Motor neuron (in vitro differentiated cells): ENCODE data around the gene TUBG2. TPM values are rescaled to one million over a fixed set of nuclear protein-coding genes. Genes with fewer than 3 reads are reported as not detected.
"Not testable (repeated sequence)": the region's sequence is repeated elsewhere in the genome, so short reads cannot be mapped to it uniquely, and the experiment has no call there.

Experiments
- ATAC-seq, 8 experiments: fragments of 200-7000 bp; cut with Tn5 transposase; replicated peaks in 6 of 8; 2 replicates each; pipeline ENCODE4 v1.8.0; 2021; ENCODE audit warnings: mild to moderate bottlenecking in 8 of 8, moderate library complexity in 8 of 8
- H3K27ac ChIP-seq, 2 donors: fragments of 250-450 bp; sonication (Bioruptor Pico); 2 replicates each; pipeline ENCODE4 v1.9.0; 2021; ENCODE audit warnings: antibody characterized with exemption in 2 of 2, mild to moderate bottlenecking in 2 of 2, moderate library complexity in 1 of 2
- H3K4me1 ChIP-seq, 2 donors: fragments of 250-450 bp; sonication (Bioruptor Pico); replicated peaks in 1 of 2; 2 replicates each; pipeline ENCODE4 v1.6.1; 2021; ENCODE audit warnings: antibody characterized with exemption in 2 of 2, mild to moderate bottlenecking in 2 of 2, moderate library complexity in 1 of 2
- H3K4me3 ChIP-seq, 5 donors: fragments of 250-450 bp; sonication (Bioruptor Pico); 2 replicates each; pipeline ENCODE4 v1.9.0; 2021; ENCODE audit warnings: antibody characterized with exemption in 5 of 5, mild to moderate bottlenecking in 5 of 5, moderate library complexity in 4 of 5
- WGBS, 10 experiments: fragments of 450-650 bp; shearing (Covaris generic); methylation state at CpG; one replicate each; pipeline ENCODE4 v1.0.0; 2022; 5-methylcytosine and 5-hydroxymethylcytosine counted together
- in situ Hi-C, 9 experiments: fragments of 400-800 bp; cut with MboI; loops; one replicate each; pipeline ENCODE4 v1.15.0; 2021; ENCODE audit warnings: low sequenced_read_pairs in 9 of 9, low pct_unique_long_range_greater_than_20kb in 2 of 9; ENCODE audit not compliant: unreplicated experiment in 9 of 9
- total RNA-seq, 8 experiments: library from RNA; unstranded; fragments of 300-600 nt; gene quantifications; 2 replicates each; pipeline versions ENCODE4 v1.2.3 to v1.2.4, GENCODE V29; 2022

Gene TUBG2
- total RNA-seq = 10 to 100 TPM in 7 of 8 experiments, 1 to 10 TPM in 1; 7.1 to 26.7 (median 16.0) TPM

DNA sequence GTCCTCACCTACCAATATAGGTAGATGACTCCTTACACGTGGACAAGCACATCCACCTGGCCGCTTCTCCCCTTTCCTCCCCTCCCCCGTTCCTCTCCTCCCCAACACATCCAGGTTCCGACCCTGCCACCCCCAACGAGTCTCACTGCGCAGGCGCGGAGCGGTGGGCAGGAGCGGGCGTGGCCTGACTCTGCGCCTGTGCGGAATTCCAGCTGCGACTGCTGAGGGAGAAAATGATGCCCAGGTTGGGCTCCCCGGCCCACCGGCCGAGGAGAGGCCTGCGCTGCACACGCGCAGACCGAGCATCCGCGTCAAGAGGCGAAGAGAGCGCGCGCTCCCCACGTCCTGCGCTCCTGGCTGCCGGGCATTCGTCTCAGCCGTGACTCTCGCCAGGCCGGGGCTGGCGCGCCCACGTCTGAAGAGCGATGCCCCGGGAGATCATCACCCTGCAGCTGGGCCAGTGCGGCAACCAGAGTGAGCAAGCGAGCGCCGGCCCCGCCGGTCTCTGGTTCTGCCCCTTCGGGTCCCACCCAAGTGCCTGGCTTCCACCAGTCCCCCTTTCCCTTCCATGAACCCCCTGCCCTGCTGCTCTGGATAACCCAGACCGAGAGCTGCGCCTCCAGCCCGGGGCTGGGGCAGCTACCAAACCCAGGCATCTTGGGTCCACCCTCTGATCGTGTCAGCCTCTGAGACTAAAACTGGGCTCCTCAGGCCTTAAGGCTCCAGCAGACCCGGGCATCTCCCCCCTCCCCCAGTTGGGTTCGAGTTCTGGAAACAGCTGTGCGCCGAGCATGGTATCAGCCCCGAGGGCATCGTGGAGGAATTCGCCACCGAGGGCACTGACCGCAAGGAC is at the start of gene TUBG2:
TSS of gene TUBG2 (plus strand) at position 206 of the 853 bp plus-strand sequence. CDS start at position 426, 220 bp downstream.
- WGBS, 10 experiments = 0% methylated on average over 4 of the region's 59 CpGs; no CpG with 5 or more reads in 9 of the 10 experiments
- in situ Hi-C loops = no loop called here
- peak within 1 kb of the TSS; percentile 33 to 50 (median 48) for H3K4me3 ChIP-seq
- H3K4me1 ChIP-seq = peaks cover 7 to 10% of the 10 kb centered on the region in 2 donors
- ATAC-seq = peak; percentile 83 to 98 (median 96)
- peak within 1 kb of the TSS; percentile 16 to 48 for H3K27ac ChIP-seq

DNA sequence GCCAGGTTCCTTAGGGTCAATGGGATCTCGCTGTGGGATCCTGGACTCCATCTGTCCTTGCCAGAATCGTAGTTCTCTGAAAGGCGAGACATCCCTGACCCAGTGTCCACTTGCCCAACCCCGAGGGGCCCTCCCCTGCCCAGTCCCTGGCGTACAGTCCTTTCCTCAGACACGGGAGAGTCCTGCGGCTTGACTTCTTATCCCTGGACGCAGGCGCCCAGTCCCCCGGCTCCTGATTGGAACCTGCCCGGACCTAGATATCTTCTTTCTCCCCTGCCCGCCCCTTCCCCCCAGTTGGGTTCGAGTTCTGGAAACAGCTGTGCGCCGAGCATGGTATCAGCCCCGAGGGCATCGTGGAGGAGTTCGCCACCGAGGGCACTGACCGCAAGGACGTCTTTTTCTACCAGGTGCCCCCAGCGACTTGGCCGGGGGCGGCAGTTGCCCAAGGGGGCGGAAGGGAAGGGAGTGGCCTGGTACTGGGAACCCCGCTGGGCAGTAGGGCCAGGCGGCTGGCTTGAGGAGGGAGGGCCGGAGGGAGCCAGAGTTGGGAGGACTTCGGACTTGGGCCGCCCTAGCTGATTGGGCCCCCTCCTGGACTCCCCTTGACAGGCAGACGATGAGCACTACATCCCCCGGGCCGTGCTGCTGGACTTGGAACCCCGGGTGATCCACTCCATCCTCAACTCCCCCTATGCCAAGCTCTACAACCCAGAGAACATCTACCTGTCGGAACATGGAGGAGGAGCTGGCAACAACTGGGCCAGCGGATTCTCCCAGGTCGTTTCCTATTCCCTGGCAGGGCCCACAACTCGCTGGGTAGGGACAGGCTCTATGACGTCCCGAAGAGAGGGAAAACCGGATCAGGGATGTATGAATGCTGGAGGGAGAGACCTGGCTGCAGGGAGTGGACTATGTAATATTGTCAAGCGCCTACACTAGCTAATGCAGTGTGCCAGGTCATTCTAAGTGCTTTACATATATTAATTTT is 49.0 kb upstream of the TUBG2 start:
- H3K27ac ChIP-seq = peak overlapping the region; percentile 29 to 51

DNA sequence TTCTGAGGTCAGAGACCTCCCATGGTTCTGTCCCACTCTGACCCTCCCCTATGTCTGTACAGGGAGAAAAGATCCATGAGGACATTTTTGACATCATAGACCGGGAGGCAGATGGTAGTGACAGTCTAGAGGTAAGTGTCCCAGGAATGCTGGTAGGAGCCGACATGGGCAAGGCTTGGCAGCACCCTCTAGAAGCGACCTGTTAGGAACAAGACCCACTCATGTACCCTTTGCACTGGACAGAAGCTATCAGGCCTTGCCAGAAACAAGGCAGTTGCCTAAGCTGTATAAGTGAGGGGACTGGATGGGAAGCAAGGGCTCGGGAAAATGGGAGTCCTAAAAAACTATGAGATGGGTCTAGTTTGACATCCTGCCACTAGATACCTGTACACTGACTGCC is 47.1 kb upstream of the TUBG2 start:
- Histone ChIP-seq H3K4me3 (no peak overlapping the region), H3K4me1 (peaks cover 3 to 12% of the 10 kb centered on the region in 2 donors), H3K27ac (no peak overlapping the region)
- no peak for ATAC-seq
- in situ Hi-C loops = no loop called here
- 60 to 100% (median 98%) methylated on average over 1 to 4 of the region's 4 CpGs; no CpG with 5 or more reads in 2 of the 10 experiments for WGBS, 10 experiments

More for the DNA sequence above, 49.0 kb upstream of the TUBG2 start:
- 0 to 60% (median 40%) methylated on average over 1 to 4 of the region's 42 CpGs; no CpG with 5 or more reads in 7 of the 10 experiments for WGBS, 10 experiments
- Histone ChIP-seq H3K4me1 (peaks cover 3 to 12% of the 10 kb centered on the region in 2 donors), H3K4me3 (peak overlapping the region; percentile 48 to 90 (median 51))
- peak; percentile 34 to 47 (median 41) for ATAC-seq
- in situ Hi-C loops = not testable (repeated sequence)

DNA sequence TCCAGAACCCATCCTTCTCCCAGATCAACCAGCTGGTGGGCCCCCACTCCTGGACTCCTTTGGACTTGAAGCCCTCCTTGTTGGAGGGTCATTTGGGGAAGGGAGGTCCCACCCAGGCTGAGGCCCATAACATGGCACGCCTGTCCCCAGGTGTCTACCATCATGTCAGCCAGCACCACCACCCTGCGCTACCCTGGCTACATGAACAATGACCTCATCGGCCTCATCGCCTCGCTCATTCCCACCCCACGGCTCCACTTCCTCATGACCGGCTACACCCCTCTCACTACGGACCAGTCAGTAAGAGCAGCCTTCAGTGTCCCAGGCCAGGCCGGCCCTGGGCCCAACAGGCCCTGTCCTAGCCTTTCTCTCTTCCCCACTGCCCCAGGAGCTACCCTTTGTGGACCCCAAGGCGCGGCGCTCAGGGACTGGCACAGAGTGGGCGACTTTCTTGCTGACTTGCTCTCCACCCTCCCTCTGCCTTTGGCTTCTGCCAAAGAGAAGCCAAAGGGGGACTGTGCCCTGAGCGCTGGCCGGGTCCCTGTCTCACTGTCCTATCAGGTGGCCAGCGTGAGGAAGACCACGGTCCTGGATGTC is 45.3 kb upstream of the TUBG2 start:
- Histone ChIP-seq H3K27ac (no peak overlapping the region), H3K4me1 (peaks cover 3 to 5% of the 10 kb centered on the region in 2 donors), H3K4me3 (no peak overlapping the region)
- in situ Hi-C loops = no loop called here
- WGBS, 10 experiments = 80 to 100% (median 93%) methylated on average over 1 to 3 of the region's 17 CpGs; no CpG with 5 or more reads in 5 of the 10 experiments
- ATAC-seq = no peak

DNA sequence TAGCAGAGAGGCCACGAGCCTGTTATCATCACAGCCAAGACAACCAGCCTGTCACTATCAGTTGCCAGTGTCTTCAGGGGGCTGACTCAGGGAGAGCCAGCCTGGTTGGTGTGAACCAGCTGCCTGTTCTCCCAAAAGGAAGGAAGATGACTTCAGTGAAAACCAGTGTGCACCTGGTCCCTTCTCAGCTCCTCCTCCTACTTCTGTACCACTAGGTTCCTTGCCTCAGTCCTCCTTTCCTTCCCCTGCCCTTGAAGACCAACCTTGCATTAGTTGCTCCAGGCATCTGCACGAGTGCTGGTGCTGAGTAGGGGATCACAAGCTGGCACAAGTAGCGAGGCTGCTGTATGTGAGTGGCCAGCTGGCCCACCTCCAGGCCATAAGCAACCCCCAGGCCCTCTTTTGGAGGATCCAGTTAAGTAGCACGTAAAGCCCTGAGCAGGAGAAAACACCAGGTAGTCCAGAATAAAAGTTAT is 41.1 kb upstream of the TUBG2 start:
- WGBS, 10 experiments = 50 to 100% (median 71%) methylated on average over 1 to 3 of the region's 4 CpGs; no CpG with 5 or more reads in 3 of the 10 experiments
- no peak overlapping the region for H3K4me3 ChIP-seq
- H3K4me1 ChIP-seq = no peaks in the 10 kb centered on the region
- in situ Hi-C loops = no loop called here
- no peak overlapping the region for H3K27ac ChIP-seq
- peak in 1 of 8 experiments; percentile 8 for ATAC-seq

DNA sequence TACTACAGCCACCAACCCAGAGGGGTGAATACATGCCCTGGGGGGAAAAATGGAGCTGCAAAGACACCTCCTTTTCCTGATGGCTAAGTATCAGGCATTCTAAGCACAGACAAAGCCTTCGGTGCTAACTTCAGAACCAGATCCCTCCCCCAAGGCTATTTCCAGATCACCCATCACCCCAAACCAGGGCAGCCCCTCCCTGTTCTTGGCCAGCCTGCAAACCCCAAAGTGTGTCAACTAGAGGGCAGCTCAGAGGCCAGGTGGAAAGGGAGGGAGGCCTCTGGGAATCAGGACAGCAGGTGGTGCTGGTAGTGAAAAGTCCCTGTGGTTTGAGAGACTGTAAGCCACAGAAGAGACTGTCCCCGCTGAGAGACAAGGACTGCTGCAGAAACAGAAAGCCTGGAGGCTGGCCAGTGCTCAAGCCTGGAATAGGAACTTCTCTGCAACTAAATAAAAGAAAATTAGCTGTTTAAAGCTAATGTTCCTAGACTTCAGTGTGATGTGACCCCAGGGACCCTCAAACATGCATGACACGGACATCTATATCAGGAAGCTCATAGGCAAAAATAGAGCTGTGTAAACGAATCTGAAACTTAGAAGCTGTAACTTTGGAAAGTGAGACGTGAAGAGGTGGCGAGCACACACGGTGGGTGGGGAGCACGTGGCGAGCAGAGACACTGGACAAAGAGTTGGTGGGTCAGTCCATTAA is 40.5 kb upstream of the TUBG2 start:
- Histone ChIP-seq H3K4me3 (no peak overlapping the region), H3K27ac (no peak overlapping the region), H3K4me1 (no peaks in the 10 kb centered on the region)
- ATAC-seq = peak; percentile 40 to 80 (median 67)
- 0 to 100% (median 52%) methylated on average over 1 to 7 of the region's 9 CpGs; no CpG with 5 or more reads in 2 of the 10 experiments for WGBS, 10 experiments
- in situ Hi-C loops = no loop called here

DNA sequence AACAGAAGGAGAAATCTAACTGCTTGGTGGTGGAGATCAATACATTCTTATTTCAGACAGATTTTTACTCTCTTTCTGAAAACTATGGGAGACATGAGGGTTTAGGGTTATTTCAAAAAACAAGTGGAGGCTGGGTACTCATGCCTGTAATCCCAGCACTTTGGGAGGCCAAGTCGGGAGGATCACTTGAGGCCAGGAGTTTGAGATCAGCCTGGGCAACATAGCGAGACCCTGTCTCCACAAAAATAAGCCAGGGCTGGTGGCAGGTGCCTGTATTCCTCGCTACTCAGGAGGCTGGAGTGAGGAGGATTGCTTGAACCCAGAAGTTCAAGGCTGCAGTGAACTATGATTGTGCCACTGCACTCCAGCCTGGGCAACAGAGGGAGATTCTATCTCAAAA is 37.1 kb upstream of the TUBG2 start:
- H3K4me3 ChIP-seq, ATAC-seq, H3K4me1 ChIP-seq, in situ Hi-C loops, H3K27ac ChIP-seq: not testable (repeated sequence)
- 34 to 94% (median 80%) methylated on average over 1 to 3 of the region's 3 CpGs; no CpG with 5 or more reads in 3 of the 10 experiments for WGBS, 10 experiments

DNA sequence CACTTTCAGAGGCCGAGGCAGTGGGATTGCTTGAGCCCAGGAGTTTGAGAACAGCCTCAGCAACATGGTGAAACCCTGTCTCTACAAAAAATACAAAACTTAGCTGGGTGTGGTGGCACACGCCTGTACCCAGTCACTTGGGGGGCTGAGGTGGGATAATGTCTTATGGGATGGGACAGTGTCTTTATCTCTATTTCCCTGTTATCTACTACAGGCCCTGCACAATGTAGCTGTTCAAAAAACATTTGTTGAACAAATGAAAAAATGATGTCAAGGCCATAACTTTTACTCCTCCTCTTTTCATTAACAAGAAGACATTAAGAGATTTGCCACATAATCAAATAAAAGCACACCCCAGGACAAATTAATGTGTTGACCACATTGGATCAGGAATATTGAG is 35.8 kb upstream of the TUBG2 start:
- in situ Hi-C loops = no loop called here
- Histone ChIP-seq H3K27ac (no peak overlapping the region), H3K4me1 (no peaks in the 10 kb centered on the region), H3K4me3 (no peak overlapping the region)
- WGBS, 10 experiments = 13 to 80% (median 67%) methylated on average over 1 to 2 of the region's 2 CpGs; no CpG with 5 or more reads in 5 of the 10 experiments
- no peak for ATAC-seq

DNA sequence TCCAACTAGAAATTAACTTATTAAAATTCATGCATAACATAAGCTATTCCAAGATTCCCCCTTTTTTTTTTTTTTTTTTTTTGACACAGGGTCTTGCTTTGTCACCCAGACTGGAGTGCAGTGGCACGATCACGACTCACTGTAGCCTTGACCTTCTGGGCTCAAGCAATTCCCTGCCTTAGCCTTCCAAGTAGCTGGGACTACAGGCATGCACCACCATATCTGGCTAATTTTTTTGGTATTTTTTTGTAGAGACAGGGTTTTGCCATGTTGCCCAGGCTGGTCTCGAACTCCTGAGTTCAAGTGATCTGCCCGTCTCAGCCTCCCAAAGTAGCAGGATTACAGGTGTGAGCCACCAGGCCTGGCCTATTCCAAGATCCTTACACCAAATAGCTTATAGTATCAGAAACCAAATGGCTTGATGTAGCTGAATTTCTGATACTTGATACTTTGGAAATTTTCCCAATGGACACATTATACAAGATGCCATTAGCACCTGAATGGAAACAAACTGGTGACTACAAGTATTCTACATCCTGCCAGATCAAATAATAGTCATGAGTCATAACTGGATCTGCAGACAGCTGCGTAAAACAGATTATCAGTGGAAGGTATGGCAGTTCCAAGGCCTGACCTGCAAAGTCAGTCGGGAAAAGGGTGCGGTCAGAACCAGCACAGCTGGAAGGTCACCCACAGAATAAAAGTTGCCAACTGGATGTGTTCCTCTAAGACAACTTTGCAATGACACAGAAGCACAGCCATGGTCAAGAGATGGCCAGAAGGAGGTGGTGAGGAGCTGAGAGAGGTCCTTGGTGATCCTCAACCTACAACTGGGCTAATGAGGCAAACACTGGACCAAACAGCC is 35.1 kb upstream of the TUBG2 start:
- H3K4me3 ChIP-seq = no peak overlapping the region
- in situ Hi-C loops = no loop called here
- H3K4me1 ChIP-seq = no peaks in the 10 kb centered on the region
- no peak for ATAC-seq
- H3K27ac ChIP-seq = no peak overlapping the region
- 20 to 95% (median 88%) methylated on average over 1 to 6 of the region's 7 CpGs for WGBS, 10 experiments

DNA sequence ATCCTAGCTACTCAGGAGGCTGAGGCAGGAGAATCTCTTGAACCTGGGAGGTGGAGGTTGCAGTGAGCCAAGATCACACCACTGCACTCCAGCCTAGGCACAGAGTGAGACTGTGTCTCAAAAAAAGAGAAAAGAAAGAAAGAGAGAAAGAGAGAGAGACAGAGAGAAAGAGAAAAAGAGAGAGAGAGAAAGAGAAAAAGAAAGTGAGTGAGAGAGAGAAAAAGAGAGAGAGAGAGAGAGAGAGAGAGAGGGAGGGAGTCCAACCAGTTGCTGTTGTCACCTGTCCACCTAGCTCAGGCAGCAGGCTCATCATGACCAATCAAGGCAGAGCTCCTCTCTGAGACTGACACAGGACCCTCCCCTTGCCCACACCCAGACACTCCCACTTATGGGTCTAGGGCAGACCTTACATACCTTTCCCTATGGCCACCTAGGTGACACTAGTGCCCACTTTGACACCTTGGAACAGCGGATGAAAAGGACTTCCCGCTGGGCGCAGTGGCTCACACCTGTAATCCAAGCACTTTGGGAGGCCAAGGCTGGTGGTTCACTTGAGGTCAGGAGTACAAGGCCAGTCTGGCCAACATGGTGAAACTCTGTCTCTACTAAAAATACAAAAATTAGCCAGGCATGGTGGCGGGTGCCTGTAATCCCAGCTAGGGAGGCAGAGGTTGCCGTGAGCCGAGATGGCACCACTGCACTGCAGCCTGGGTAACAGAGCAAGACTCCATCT is 31.9 kb upstream of the TUBG2 start:
- H3K4me1 ChIP-seq, H3K27ac ChIP-seq, in situ Hi-C loops, ATAC-seq, H3K4me3 ChIP-seq: not testable (repeated sequence)
- WGBS, 10 experiments = 74 to 100% (median 83%) methylated on average over 1 to 5 of the region's 6 CpGs; no CpG with 5 or more reads in 5 of the 10 experiments
